Activated naive CD4-positive, alpha-beta T cell treated with anti-CD3 and anti-CD28 coated beads, Interleukin-2, amount 10 ng/mL, durations not matched to agents 7 days and 5 days (primary cell): ENCODE data around the gene PIAS4.
"Not testable (repeated sequence)": the region's sequence is repeated elsewhere in the genome, so short reads cannot be mapped to it uniquely, and the experiment has no call there.

Experiments used
- CTCF ChIA-PET: fragments of 350-600 bp; sonication (Branson Sonifier 250); formaldehyde crosslinking; loops from one replicate; lab custom pipeline; 2021; ENCODE audit warnings: antibody characterized with exemption; lab: Charles Lee
- DNase-seq: peaks from one replicate; pipeline ENCODE4 v3.0.0-alpha.2; 2020
- H3K27ac Mint-ChIP-seq: one replicate; pipeline ENCODE4 v1.8.0; 2021; ENCODE audit warnings: mild to moderate bottlenecking, moderate library complexity, mixed read lengths
- H3K27me3 Mint-ChIP-seq: one replicate; pipeline ENCODE4 v1.8.0; 2021; ENCODE audit warnings: mild to moderate bottlenecking, mixed read lengths
- H3K36me3 Mint-ChIP-seq: one replicate; pipeline ENCODE4 v1.8.0; 2021; ENCODE audit warnings: mixed read lengths
- H3K4me1 Mint-ChIP-seq: one replicate; pipeline ENCODE4 v1.8.0; 2021; ENCODE audit warnings: mixed read lengths
- H3K4me3 Mint-ChIP-seq: one replicate; pipeline ENCODE4 v1.8.0; 2021; ENCODE audit warnings: mild to moderate bottlenecking, moderate library complexity, mixed read lengths
- H3K9me3 Mint-ChIP-seq: one replicate; pipeline ENCODE4 v1.8.0; 2021; ENCODE audit warnings: mixed read lengths

Gene PIAS4

GRCh38 chr19:4000798-4001197 lies 6.7 kb upstream of the PIAS4 start:
- not testable (repeated sequence) for H3K9me3 Mint-ChIP-seq, H3K27ac Mint-ChIP-seq, H3K27me3 Mint-ChIP-seq, DNase-seq, H3K36me3 Mint-ChIP-seq, H3K4me3 Mint-ChIP-seq, H3K4me1 Mint-ChIP-seq
- CTCF ChIA-PET, result interaction anchor here (0.8 kb wide), 1 partner anchor 139 kb away, joined by 3 read pairs; no protein-coding TSS in a partner anchor

GRCh38 chr19:4005436-4005835 lies 2.1 kb upstream of the PIAS4 start:
- CTCF ChIA-PET, DNase-seq, H3K9me3 Mint-ChIP-seq: not testable (repeated sequence)

GRCh38 chr19:4007836-4008539 lies 452 bp downstream of the PIAS4 start:
- DNase-seq, result peak; percentile 61
- Mint-ChIP-seq H3K27me3 (no peaks in the 10 kb centered on the region), H3K36me3 (peaks cover 5% of the 10 kb centered on the region), H3K4me3 (peak overlapping the region; percentile 82), H3K27ac (peak overlapping the region; percentile 78), H3K4me1 (peaks cover 27% of the 10 kb centered on the region), H3K9me3 (no peaks in the 10 kb centered on the region)
- CTCF ChIA-PET, result interaction anchor here (1.2 to 1.5 kb wide), 2 partner anchors 23 to 132 kb away, joined by 4 to 6 read pairs; partner anchors contain the start of gene EEF2

More at GRCh38 chr19:4005436-4005835, 2.1 kb upstream of the PIAS4 start:
- H3K27me3 Mint-ChIP-seq, H3K36me3 Mint-ChIP-seq: not testable (repeated sequence)
- Mint-ChIP-seq H3K4me1 (peaks cover 22% of the 10 kb centered on the region), H3K27ac (peak overlapping the region; percentile 12), H3K4me3 (peak overlapping the region; percentile 52)

- no peak for DNase-seq
- H3K27ac Mint-ChIP-seq, result no peak overlapping the region
- peaks cover 6% of the 10 kb centered on the region for H3K36me3 Mint-ChIP-seq
- H3K9me3 Mint-ChIP-seq, result no peaks in the 10 kb centered on the region
- H3K4me1 Mint-ChIP-seq, result peaks cover 33% of the 10 kb centered on the region
- no peaks in the 10 kb centered on the region for H3K27me3 Mint-ChIP-seq
- H3K4me3 Mint-ChIP-seq, result peak overlapping the region; percentile 82
- CTCF ChIA-PET, result no interaction called here
These were observed 2.7 kb downstream of the PIAS4 start for GRCh38 chr19:4009990-4010807.

- H3K27me3 Mint-ChIP-seq, result no peaks in the 10 kb centered on the region
- DNase-seq, result no peak
- no peak overlapping the region for H3K4me3 Mint-ChIP-seq
- no peaks in the 10 kb centered on the region for H3K9me3 Mint-ChIP-seq
- CTCF ChIA-PET, result no interaction called here
- H3K4me1 Mint-ChIP-seq, result peaks cover 30% of the 10 kb centered on the region
- H3K36me3 Mint-ChIP-seq, result peaks cover 6% of the 10 kb centered on the region
- H3K27ac Mint-ChIP-seq, result no peak overlapping the region
These were observed 3.2 kb downstream of the PIAS4 start for GRCh38 chr19:4010808-4011110.

GRCh38 chr19:4011430-4011829 lies 3.9 kb downstream of the PIAS4 start:
- H3K36me3 Mint-ChIP-seq, CTCF ChIA-PET, H3K27me3 Mint-ChIP-seq, H3K4me3 Mint-ChIP-seq, H3K9me3 Mint-ChIP-seq, DNase-seq: not testable (repeated sequence)
- Mint-ChIP-seq H3K4me1 (peaks cover 28% of the 10 kb centered on the region), H3K27ac (peak overlapping the region; percentile 52)

- Mint-ChIP-seq H3K4me1 (peaks cover 28% of the 10 kb centered on the region), H3K27me3 (no peaks in the 10 kb centered on the region), H3K4me3 (no peak overlapping the region), H3K36me3 (peaks cover 6% of the 10 kb centered on the region), H3K9me3 (no peaks in the 10 kb centered on the region), H3K27ac (no peak overlapping the region)
- CTCF ChIA-PET, result no interaction called here
- DNase-seq, result no peak
These were observed 4.8 kb downstream of the PIAS4 start for GRCh38 chr19:4012092-4012974.

GRCh38 chr19:4012975-4013634 lies 5.6 kb downstream of the PIAS4 start:
- H3K27me3 Mint-ChIP-seq, result no peaks in the 10 kb centered on the region
- peaks cover 6% of the 10 kb centered on the region for H3K36me3 Mint-ChIP-seq
- H3K4me1 Mint-ChIP-seq, result peaks cover 28% of the 10 kb centered on the region
- no peak for DNase-seq
- H3K9me3 Mint-ChIP-seq, result no peaks in the 10 kb centered on the region
- CTCF ChIA-PET, result no interaction called here
- H3K4me3 Mint-ChIP-seq, result no peak overlapping the region
- H3K27ac Mint-ChIP-seq, result no peak overlapping the region

GRCh38 chr19:4013886-4014540 lies 6.5 kb downstream of the PIAS4 start:
- peaks cover 9% of the 10 kb centered on the region for H3K36me3 Mint-ChIP-seq
- CTCF ChIA-PET, result no interaction called here
- no peak overlapping the region for H3K4me3 Mint-ChIP-seq
- H3K9me3 Mint-ChIP-seq, result no peaks in the 10 kb centered on the region
- H3K27me3 Mint-ChIP-seq, result no peaks in the 10 kb centered on the region
- peaks cover 21% of the 10 kb centered on the region for H3K4me1 Mint-ChIP-seq
- peak overlapping the region; percentile 42 for H3K27ac Mint-ChIP-seq
- DNase-seq, result no peak

- Mint-ChIP-seq H3K4me3 (no peak overlapping the region), H3K27me3 (no peaks in the 10 kb centered on the region), H3K27ac (peak overlapping the region; percentile 42), H3K9me3 (no peaks in the 10 kb centered on the region), H3K36me3 (peaks cover 7% of the 10 kb centered on the region), H3K4me1 (peaks cover 14% of the 10 kb centered on the region)
- peak; percentile 67 for DNase-seq
- CTCF ChIA-PET, result no interaction called here
These were observed 7.3 kb downstream of the PIAS4 start for GRCh38 chr19:4014541-4015491.

- no peak overlapping the region for H3K4me3 Mint-ChIP-seq
- no peak for DNase-seq
- no peaks in the 10 kb centered on the region for H3K27me3 Mint-ChIP-seq
- peaks cover 11% of the 10 kb centered on the region for H3K4me1 Mint-ChIP-seq
- H3K36me3 Mint-ChIP-seq, result peaks cover 7% of the 10 kb centered on the region
- CTCF ChIA-PET, result no interaction called here
- H3K9me3 Mint-ChIP-seq, result no peaks in the 10 kb centered on the region
- H3K27ac Mint-ChIP-seq, result no peak overlapping the region
These were observed 8.3 kb downstream of the PIAS4 start for GRCh38 chr19:4015705-4016402.

GRCh38 chr19:4016486-4016885 lies 8.9 kb downstream of the PIAS4 start:
- CTCF ChIA-PET, result no interaction called here
- H3K9me3 Mint-ChIP-seq, result no peaks in the 10 kb centered on the region
- no peak overlapping the region for H3K4me3 Mint-ChIP-seq
- H3K4me1 Mint-ChIP-seq, result peaks cover 9% of the 10 kb centered on the region
- DNase-seq, result no peak
- peaks cover 7% of the 10 kb centered on the region for H3K36me3 Mint-ChIP-seq
- H3K27ac Mint-ChIP-seq, result no peak overlapping the region
- no peaks in the 10 kb centered on the region for H3K27me3 Mint-ChIP-seq
